AG08396 (cell line): ENCODE data around the gene PATJ.

Source experiments
- DNase-seq: peaks from one replicate; pipeline ENCODE4 v3.0.0; 2012; ENCODE audit warnings: low spot score, mixed read lengths

PATJ gene

DNA sequence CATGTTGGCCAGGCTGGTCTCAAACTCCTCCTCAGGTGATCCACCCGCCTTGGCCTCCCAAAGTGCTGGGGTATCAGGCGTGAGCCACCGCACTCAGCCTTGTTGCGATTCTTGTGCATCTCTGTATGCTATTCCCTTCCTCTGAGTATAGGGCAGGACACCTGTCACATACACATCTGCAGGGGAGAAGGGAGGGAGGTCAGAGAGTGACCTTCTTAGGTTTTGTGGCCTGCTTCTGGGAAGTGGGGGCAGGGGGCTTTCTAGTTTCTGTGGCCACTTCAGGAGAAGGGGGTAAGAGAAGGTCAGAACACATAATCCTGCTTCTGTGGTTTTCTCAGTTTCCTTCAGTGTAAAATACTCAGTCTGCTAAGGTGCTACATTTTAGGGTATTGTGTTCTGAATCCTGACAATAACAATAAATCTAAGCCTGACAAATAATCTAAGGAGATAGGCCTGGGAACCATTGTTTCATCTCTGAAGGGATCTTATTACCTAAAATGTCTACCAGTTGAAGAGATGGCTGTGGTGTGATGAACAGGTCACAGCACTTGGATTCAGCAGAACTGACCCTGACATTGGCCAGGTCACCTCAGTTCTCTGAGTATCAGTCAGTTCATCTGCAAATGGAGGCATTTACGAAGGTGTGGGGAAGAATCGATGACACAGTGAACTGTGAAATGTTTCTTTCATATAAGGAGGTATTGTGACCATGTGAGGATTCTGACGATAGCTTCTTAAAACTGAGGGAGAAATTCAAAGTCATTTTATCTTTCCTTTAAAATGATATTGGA is 239.8 kb downstream of the PATJ start:
- no peak for DNase-seq

DNA sequence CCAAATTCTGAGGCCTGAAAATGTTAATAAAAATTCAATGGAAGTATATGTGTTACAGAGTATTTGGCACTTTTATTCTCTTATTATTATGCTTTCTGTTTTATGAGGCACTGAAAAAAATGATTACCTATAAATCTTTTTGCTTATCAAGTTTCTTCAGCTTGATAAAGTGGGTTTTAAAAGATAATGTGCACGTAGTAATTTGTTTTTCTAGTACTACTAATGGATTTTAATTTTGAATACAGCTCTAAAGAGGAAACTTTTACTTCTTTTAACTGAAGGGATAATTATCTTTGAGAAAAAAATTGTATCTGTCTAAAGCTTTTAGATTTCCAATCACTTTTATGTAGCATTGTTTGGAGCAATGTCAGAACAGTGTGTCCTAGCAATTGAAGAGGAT is 241.0 kb downstream of the PATJ start:
- no peak for DNase-seq

- DNase-seq: no peak
Observed at GRCh38 chr1:61992257-61992656, 250.0 kb downstream of the PATJ start.

DNA sequence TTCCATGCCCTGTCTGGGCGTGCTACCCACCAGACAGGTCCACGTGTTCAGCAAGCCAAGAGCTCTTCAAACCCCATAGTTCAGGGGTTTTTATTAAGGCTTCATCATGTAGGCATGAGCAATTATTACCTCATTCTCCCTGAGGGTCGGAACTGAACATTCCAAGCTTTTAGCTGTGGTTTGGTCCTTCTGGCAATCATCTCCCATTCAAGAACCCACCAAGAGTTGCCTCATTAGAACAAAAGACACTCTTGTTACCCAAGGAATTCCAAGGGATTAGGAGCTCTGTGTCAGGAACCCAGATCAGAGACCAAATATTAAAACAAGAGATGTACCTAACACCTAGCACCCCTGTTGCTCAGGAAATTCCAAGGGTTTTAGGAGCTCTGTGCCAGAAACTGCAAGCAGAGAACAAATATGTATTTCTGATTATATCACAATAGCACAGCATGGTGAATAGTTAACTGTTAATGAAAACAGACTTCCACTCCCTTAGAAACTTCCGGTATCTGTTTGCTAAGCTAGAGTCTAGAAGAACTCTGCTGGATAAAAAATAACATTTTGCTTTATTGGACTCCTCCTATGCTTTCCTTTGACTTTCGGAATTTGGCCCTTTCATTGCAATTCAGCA is 251.2 kb downstream of the PATJ start:
- DNase-seq: no peak

GRCh38 chr1:61995641-61996040 is 253.4 kb downstream of the PATJ start:
- no peak for DNase-seq

DNA sequence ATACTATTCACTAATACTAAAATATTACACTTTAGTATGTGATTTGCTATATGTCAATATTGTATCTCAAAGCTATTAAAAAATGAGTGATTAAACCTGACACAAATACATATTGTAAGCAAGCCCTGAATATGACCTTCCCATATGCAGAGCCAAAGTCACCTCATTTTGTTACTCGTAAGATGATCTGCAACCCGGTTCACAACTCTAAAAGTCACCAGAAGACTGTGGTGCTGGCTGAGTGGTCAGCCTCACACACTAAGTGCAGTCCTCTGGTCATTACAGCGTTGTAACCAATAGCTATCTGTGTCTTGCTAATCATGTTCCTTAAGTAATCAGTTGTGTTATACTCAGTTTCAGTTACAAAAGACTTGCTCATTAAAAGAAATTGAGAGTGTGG is 254.8 kb downstream of the PATJ start:
- DNase-seq: no peak

DNA sequence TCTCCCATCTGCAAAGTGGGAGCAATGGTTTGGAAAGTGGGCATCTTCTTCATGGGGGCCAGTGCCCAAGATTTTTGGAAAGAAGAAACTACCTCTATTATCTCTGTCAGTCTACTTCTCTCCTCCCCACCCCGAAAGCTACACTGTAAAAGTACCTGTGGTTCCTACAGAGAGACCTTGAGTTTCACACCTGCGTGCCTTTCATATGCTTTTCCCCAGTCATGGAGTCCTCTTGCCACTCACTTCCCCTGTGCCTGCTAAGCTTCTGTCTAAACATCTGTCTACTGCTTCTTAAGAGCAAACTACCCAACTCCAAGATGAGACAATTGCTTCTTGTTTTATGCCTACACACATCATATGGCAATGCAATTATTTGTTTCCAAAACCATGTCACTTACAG is 261.5 kb downstream of the PATJ start:
- no peak for DNase-seq

- DNase-seq: no peak
Observed at GRCh38 chr1:62006690-62007089, 264.4 kb downstream of the PATJ start.

DNA sequence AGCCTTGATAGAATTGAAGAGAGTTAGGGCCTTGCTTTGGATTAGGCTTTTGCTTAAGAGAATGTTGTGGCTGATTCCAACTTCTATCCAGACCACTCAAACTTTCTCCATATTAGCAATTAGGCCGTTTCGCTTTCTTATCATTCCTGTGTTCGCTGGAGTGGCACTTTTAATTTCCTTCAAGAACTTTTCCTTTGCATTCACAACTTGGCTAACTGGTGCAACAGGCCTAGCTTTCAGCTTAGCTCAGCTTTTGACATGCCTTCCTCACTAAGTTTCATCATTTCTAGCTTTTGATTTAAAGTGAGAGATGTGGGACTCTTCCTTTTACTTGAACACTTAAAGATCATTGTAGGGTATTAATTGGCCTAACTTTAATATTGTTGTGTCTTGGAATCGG is 268.7 kb downstream of the PATJ start:
- DNase-seq: no peak

DNA sequence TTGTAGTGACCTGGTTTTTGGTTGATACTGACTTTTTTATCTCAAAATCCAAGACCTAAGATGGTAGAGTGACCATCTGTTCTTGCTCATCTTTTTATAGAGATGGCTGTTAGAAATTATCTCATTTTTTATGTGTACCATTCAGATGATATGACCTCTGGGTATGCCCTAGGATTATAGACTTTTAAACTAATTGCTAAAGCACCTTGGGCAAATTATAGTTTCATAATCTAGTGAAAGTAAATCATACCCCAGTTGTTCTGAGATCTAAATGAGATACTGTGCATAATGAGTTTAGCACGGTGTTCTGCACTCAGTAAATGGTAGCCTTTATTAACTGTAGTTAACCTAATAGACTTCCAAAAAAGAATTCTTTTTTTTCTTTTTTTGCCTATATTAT is 269.8 kb downstream of the PATJ start:
- DNase-seq: no peak

DNA sequence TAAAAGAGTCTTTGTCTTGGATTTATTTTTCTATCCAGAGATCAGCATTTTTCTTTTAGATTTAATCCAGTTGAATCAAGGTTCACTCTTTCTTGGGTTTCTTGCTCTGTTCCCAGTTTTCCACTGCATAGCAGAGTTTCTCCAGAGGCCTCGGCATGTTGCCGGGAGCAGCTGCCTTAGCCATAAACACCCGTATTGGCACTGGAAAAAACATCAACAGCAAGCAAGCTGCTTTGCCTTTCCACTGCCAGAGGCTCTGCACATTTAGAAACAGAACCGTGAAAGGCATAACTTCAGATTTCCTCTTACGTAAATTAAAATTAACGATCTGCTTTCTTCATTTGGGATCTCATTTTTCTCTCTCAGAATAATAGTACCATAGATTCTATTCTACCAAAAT is 270.6 kb downstream of the PATJ start:
- no peak for DNase-seq

DNA sequence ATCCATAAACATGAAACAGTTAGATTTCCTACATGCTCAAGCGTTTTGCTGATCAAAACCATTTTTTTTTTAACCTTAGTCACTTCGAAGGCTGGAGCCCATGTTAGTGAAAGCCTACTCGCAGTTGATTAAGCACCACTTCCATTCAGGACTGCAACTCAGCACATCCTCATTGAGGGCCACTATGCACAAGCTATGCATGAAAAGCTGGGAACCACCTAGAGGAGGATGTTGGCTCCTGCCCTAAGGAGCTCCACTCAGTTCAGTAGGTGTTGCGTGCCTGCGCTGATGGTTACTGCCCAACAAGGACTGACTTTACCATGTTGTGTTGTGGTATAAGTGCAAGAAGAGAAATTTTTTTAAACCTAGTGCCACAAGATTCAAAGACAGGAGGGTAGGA is 271.0 kb downstream of the PATJ start:
- DNase-seq: no peak

DNA sequence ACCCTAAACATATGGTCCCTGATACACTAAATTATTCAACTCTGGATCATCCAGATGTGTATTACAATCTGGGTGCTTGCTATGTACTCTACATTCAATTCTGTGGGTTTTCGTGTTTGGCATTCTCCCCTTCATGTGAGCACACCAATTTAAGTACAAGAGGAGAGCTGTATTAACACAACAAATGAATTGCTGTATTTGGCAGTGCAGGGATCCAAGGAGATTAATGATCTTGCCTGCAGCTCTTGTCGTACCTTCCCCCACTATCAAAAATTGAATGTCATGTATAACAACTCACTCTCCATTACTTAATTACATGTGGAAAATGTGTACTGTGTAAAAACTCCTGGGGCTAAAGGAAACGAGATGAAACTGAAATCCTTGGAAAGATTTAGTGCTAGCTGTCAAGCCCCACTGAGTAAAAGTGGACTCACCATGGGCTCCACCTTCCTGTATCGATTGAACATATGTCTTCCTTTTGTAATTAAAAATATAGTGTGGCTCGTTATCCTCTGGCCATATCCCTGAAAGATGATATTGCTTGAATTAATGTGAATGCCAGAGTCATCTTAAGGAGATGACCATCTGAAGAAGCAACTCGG is 280.2 kb downstream of the PATJ start:
- DNase-seq: no peak

DNA sequence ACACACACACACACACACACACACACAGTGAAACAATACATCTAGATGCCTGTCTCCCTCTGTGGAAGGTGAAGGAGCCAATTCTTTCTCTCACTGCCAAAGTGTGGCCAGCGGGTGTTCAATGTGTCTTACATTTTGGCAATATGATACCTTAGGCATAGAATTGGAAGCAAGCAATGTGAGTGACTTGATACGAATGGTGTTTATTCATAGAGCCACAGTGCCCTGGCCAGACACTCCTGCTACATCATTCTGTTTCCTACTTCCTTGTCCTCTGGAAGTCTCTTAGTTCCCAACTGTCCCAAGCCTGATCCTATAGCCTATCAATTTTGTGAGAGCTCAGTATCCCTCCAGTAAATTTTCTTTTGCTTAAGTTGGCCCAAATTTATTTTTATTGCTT is 282.4 kb downstream of the PATJ start:
- no peak for DNase-seq

GRCh38 chr1:62025154-62025553 is 282.9 kb downstream of the PATJ start:
- DNase-seq: no peak

- DNase-seq: no peak
Observed at GRCh38 chr1:62025892-62026291, 283.6 kb downstream of the PATJ start.

- DNase-seq: no peak
Observed at GRCh38 chr1:62029704-62030103, 287.4 kb downstream of the PATJ start.

DNA sequence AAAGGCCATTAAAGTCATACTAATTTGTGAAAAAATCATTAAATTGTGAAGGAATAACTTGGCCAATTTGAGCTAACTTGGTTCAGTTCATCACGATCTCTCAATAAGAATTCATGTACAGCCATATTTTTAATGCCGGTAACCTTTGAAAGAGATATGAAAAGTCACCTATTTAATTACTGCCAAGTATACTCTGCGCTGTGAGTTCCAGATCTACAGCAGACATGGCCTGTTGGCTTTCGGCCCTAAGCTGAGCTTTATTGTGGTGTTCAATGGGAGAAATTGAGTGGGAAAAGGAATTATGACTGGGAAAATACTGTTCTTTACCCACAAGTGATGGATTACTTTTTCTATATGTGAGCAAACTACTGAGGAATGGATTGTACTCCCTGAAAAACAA is 292.5 kb downstream of the PATJ start:
- no peak for DNase-seq

DNA sequence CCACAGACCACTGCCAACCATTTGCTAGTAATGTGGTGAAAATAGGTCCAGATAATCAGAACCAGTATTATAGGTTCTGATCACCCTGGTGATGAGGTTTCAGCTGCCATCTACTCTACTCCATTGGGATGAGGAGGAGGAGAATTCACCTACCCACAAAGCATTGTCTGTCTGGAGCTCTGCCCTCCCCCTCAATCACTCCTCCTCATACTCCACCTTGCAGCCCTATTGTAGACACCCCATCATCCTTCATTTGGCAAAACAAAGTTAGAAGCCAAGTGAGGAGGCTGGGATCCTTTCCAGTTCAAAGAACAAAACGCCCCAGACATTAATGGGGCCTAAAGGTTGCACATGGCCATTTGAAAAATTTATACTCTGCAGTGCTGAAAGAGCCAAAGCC is 295.0 kb downstream of the PATJ start:
- no peak for DNase-seq

- DNase-seq: no peak
Observed at GRCh38 chr1:62038594-62039284, 296.5 kb downstream of the PATJ start.

GRCh38 chr1:62040450-62040849 is 298.2 kb downstream of the PATJ start:
- DNase-seq: no peak

DNA sequence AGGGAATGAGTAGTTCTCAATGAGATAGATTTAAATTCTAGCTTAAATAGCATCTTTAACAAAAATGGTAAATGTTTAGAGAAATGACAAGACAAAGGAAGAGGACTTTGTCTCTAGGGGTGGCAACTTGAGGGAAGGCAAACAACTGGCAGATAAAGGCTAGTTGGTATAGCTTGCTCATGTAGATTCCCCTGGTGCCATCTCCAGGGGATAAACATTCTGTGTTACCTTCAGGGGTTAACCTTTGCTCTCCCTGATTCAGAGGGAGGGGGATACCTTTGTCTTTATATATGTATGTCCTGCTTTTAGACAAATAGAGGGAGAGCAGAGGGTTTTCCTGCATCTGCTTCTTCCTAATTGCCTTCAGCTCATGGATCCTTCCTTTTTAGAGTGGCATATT is 298.7 kb downstream of the PATJ start:
- DNase-seq: no peak

DNA sequence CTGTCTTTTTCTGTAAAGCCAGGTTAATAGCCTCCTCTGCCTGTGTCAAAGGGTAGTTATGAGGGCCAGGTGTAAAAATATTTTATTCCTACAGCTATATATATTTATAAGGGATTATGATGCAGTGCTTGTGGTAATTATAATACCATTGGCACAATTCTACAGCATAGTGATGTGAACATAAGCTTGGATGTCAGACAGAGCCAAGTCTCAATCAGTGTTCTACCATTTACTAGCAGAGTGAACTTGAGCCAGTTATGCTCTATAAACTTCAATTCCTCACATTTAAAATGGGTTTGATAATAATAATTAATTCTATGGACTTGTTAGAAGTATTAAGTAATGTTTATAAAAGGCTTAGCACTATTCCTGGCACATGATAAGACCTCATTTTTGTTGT is 300.9 kb downstream of the PATJ start:
- DNase-seq: no peak
